ENCODE measurements around the gene SIPA1L3. TPM values are rescaled to one million over a fixed set of nuclear protein-coding genes. Genes with fewer than 3 reads are reported as not detected.

The SIPA1L3 gene
- total and polyA plus RNA-seq, 2 of the 13 experiments (the other 11 are each of a cell fraction or from before 2014, with no cell fraction given), result 5.5 to 7.7 TPM

- TF ChIP-seq ARID4A (CRISPR knock-in tag; IDR thresholded peaks at IDR 0.05; ENCODE audit: borderline replicate concordance), result no peak
- no peak for TF ChIP-seq THRA (CRISPR knock-in tag; IDR thresholded peaks at IDR 0.05; ENCODE audit: borderline replicate concordance)
- TF ChIP-seq JUN (CRISPR knock-in tag; IDR thresholded peaks at IDR 0.05), result no peak
- no peak for TF ChIP-seq TRAFD1 (CRISPR knock-in tag; IDR thresholded peaks at IDR 0.05; ENCODE audit: borderline replicate concordance)
- no peak for TF ChIP-seq PLSCR1 (CRISPR knock-in tag; IDR thresholded peaks at IDR 0.05; ENCODE audit: borderline replicate concordance)
- TF ChIP-seq HNRNPL (IDR thresholded peaks at IDR 0.05; ENCODE audit: low read depth, low read length), result no peak
- TF ChIP-seq ETS1 (CRISPR knock-in tag; IDR thresholded peaks at IDR 0.05), result no peak
- no peak for TF ChIP-seq ARID5B (CRISPR knock-in tag; IDR thresholded peaks at IDR 0.05)
Observed at GRCh38 chr19:37886571-37886970, 20.4 kb upstream of the SIPA1L3 start (continued).
